Stimulated activated CD8-positive, alpha-beta memory T cell treated with anti-CD3 and anti-CD28 coated beads, Interleukin-4, amount 100 ng/mL, for 4 hours (primary cell): ENCODE measurements around the gene ABCA7.

ENCODE experiments used
- DNase-seq, 2 donors: peaks; one replicate each; pipeline ENCODE4 v3.0.0-alpha.2; 2020; ENCODE audit warnings: low read depth in 2 of 2, low spot score in 1 of 2

The ABCA7 gene

DNA sequence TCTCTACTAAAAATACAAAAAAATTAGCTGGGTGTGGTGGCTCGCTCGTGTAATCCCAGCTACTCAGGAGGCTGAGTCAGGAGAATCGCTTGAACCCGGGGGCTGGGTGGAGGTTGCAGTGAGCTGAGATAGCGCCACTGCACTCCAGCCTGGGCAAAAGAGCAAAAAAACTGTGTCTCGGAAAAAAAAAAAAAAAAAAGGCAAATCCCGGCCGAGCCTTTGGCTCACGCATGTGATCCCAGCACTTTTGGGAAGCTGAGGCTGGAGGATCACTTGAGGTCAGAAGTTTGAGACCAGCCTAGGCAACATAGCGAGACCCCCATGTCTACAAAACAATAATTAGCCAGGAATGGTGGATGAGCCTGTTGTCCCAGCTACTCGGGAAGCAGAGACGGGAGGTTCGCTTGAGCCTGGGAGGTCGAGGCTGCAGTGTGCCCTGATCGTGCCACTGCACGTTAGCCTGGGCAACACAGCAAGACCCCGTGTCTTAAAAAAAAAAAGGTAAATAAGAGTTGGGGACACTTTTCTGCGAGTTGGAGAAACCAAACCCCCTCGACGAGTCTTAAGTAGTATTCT lies 63.3 kb downstream of the ABCA7 start:
- no peak for DNase-seq

DNA sequence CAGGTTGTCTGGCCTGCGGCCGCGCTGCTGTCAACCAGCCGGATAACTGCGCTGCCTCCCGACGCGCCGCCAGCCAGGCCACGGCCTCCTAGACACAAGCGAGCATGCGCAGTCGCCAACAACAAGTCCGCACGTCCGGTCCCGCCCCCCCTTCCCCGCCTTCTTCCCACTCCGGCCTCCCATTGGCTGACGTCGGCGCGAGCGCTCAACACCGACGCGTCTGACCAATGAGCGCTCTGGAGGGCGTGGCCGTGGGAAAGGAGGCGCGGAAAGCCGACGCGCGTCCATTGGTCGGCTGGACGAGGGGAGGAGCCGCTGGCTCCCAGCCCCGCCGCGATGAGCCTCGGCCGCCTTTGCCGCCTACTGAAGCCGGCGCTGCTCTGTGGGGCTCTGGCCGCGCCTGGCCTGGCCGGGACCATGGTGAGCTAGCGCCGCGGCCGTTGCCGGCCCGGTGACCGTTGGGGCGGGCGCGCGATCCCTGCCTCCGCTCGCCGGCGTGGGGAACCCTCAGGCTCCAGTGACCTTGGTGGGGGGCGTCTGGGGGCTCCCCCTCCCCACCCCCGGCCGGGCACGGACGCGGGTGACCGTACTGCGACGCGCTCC lies 63.9 kb downstream of the ABCA7 start, which contains the start of gene GPX4:
Gene GPX4 (plus strand): TSS at position 287 of the 603 bp plus-strand sequence. CDS start 50 bp downstream, at position 337.
- peak; percentile 95 to 98 for DNase-seq

DNA sequence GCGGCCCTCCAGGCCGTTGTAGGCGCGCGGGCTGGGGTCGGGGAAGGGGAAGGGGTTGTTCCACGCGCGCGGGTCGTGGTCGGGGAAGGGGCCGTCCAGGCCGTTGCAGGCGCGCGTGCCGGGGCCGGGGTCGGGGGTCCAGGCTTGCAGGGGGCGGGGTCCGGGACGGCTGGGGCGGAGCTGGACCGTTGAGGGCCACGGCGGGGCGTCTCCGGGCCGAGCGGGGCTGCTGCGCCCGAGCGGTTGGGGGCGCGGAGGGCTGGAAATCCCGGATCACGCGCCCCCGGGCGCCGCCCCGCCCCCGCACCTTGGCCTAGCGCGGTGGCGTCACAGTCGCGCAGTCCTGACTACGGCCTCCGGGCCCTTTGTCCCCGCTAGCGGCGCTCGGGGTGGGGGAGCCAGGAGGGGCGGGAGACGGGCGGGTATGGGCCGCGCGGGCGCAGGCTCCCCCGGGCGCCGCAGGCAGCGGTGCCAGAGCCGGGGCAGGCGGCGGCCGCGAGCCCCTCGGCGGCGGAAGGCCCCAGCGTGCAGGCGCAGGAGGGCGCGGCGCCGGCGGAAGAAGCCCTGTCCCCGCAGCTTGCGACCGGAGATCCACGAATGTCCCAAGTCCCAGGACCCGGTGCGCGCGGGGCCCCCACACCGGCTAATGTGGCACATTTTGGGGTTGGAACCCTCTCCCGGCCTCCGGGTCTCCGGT lies 64.6 kb downstream of the ABCA7 start:
- DNase-seq = peak in 1 of 2 donors; percentile 61

DNA sequence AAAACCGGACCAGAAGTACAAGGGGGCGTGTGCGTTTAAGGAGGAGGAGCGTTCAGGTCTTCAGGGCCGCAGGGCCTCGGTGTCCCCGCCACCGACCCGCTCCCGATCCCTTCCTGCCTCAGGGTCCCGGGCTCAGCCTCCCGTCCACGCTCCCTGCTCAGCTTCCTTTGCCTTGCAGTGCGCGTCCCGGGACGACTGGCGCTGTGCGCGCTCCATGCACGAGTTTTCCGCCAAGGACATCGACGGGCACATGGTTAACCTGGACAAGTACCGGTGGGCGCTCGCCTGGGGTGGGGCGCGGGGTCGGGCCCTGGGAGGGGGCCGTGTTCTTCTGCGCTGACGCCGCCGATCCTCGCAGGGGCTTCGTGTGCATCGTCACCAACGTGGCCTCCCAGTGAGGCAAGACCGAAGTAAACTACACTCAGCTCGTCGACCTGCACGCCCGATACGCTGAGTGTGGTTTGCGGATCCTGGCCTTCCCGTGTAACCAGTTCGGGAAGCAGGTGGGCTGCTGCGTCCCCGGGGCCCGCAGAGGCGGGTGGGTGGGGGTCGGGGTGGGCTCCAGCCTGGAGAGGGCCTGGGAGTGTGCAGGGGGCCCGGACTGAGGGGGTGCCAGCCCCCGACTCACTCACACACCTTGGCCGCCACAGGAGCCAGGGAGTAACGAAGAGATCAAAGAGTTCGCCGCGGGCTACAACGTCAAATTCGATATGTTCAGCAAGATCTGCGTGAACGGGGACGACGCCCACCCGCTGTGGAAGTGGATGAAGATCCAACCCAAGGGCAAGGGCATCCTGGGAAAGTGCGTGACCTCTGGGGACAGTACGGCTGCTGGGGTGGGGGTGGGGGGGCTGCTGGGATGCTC lies 65.3 kb downstream of the ABCA7 start:
- no peak for DNase-seq

DNA sequence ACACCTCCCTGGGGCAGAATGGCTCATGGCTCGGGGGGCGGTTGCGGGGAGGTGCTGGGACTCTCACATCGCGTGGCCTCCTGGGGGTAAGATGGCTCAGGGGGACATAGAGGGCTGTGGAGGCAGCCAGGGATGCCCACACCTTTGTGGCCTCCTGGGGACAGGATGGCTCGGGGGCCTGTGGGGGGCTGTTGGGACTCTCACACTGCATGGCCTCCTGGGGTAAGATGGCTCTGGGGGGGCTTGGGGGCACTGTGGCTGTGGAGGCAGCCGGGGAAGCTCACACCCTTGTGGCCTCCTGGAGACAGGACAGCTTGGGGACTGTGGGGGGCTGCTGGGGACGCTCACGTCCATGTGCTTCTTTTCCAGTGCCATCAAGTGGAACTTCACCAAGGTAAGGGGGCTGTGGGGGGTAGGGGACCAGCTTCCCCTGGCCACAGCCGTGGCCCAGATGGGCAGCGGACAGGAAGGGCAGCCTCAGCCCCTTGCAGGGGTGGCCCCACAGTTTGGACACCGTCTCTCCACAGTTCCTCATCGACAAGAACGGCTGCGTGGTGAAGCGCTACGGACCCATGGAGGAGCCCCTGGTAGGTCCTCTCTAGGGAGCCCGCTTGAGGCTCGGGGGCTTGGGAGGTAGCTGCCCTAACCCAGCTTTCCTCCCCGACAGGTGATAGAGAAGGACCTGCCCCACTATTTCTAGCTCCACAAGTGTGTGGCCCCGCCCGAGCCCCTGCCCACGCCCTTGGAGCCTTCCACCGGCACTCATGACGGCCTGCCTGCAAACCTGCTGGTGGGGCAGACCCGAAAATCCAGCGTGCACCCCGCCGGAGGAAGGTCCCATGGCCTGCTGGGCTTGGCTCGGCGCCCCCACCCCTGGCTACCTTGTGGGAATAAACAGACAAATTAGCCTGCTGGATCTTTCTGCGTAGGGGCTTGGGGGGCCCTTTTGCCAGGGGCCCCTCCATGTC lies 66.2 kb downstream of the ABCA7 start:
- DNase-seq = no peak

DNA sequence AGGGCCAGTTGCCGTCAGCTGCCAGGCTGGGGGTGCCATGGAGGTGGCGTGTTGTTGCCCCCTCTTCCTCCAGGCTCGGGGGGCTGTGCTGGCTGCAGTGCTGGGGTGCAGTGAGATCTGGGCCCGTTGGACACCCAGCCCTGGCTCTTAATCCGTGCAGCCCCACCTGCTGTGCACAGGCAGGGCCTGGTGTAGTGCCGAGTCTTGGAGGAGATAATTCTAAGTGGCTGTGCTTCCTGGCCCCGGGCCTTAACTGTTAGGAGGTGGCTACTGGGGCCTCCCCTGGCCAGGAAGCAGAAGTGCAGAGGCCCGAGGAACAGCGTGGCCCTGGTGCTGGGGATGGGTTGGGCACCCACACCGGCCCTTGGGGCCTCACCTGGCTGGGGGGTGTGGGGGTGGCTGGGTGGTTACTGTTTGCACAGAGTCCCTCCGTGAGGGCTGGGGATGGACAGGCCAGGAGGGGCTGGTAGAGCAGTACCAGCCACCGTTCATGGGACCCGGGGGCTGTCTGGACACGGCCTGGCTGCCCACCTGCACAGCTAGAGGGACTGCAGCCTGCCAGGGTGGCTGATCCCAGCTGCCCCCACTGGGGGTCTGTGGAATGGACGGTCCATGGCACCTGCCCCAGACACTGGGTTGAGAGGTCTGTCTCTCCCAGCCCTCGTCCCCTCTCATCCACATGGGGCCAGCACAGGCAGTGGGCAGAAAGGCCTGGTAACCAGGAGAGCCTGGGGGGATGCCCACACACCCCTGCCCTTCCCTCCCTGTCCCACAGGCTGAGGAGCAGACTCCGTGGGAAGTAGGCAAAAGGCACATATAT lies 67.1 kb downstream of the ABCA7 start:
- DNase-seq = no peak

DNA sequence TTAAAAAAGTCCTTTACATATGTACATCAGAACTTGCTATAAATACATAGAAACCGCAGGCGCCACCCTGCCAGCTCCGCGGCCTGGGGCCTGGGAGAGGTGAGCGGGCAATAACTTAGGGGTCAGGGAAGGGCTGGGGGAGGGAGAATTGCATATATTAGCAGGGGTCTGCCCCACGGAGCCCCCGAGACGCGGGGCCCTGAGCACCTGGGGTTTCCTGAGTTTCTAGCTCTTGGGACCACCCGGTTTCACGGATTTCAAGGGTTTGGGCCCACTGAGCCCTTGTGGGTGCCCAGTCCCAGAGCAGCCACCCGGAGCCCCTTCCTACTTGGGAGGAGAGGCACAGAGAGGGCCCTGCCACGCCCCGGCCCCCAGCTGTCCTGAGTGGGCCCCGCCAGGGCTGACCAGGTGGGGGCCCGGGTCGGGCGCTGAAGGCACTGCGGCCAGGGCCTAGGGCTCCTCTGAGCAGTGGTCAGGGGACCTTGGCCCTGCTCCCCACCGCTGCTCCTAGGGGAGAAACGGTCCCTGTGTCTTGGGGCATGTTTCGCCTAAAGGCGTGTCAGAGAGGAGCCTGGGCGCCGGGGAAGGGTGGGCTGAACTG lies 67.9 kb downstream of the ABCA7 start:
- no peak for DNase-seq

DNA sequence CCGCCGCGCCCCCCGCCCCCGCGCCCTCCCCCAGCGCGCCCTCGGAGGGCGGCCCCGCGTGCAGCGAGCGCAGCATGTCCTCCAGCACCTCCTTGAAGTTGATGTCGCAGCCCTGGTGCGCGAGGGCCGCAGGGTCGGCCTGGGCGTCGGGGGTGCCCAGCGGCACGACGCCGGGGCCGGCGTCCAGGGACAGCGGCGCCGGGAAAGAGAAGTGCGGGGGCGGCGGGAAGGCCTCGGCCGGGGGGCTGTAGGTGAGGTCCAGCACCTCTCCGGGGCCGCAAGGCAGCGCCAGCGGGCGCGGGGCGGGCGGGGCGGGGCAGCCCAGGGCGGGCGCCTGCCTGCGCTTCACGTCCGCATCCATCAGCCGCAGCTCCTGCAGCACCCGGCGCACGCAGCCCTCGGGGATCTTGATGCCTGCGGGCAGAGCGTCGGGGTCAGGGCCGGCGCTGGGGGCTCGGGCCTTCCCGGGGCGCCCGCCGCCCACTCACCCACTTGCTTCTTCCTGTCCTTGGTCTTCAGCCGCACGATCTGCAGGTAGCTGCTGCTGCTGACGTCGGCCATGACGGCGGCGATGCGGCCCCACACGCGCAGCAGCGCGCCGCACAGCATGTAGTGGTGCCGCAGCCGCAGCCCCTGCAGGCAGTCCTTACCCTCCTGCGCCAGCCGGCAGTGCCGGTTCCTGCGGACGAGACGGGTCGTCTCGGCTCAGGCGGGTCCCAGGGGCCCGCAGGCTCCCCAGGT lies 68.6 kb downstream of the ABCA7 start:
- DNase-seq = no peak

DNA sequence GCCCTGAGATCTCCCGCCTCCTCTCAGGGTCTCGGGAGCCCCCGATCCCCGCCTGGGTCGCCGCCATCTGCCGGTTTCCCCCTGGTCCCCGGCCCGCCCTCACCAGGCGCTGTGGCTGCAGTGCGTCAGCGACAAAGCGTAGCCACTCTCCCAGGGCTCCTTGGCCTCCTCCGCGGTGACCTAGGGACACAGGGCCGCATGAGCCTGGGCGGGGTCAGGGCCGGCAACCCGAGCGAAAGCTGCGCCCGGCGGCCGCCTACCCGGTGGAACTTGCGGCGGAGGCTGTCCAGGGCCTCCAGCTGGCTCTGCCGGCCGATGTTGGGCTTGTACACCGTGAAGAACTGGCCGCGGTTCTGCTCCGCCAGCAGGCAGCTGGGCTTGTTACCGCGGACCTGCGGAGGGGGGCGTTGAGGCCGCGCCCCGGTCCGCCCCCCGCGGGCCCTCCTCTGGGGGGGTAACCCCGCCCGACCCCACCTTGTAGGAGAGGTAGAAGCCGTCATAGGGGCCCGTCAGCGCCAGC lies 69.2 kb downstream of the ABCA7 start:
- DNase-seq = no peak

DNA sequence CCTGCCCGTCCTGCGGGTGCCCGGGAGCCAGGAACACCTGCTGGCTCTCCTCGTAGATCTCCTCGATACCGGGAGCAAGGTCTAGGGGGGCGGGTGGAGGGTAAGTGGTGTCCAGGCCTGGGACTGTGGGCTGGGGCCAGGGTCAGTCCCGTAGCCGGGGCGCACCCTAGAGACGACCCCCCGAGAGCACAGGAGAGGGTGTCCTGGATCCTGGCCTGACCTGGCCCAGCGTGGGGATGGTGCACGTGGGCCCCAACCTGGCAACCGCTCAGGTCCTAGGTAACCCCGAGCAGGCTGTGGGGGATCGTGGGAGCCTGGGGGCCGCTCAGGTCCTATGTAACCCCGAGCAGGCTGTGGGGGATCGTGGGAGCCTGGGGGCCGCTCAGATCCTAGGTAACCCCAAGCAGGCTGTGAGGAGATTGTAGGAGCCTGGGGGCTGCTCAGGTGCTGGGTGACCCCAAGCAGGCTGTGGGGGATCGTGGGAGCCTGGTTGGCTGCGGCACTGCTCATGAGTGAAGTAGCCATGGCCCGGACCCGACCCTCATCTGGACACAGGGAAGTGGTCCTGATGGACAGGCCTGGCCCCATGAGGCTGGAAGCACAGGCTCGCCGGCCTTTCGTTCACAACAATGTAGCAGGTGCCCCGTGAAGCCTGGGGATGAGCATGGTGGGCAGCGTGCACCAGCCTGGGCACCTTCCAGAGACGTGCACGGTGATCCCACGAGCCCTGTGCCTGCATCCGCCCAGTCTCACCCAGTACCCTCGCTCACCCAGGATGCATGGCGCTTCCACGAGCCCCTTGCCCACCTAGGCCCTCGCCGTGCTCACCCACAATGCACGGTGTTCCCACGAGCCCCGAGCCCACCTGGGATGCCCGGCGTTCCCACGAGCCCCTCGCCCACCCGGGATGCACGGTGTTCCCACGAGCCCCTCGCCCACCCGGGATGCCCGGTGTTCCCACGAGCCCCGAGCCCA lies 70.1 kb downstream of the ABCA7 start:
- no peak for DNase-seq

DNA sequence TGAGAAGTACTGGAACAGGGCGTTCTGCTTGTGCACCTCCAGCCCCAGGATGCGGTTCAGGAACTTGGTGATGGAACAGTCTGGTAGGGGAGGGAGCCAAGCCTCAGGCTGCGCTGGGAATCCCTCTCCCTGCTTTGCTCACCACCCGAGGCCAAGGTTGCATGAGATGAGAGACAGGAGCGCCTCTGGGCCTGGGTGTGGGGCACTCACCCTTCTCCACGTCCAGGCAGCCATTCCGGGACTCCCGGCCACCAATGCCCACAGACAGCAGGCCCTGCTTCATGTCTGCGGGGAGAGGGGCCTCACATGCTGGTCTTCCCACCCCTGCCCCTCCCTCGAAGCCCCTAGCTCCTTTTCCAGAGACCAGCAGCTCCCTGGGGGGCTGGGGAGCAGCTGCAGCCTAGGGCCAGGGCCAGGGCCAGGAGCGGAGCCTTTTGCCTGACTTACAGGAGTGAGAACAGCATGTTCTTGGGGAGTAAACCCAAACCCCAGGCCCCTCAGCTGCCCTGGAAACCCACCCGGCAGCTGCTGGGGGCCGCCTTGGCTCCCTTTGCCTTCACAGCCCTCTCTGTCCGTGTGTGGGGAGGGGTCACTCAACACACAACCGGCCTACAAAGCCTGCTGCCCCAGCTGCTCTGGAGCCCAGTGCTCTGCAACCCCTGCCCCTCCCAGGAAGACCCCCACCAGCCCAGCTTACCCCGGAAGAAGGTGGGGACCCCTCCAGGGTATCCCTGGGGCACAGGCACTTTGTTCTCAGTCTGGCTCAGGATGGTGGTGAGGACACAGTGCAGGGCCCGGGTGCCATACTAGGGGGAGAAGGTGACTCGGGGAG lies 71.1 kb downstream of the ABCA7 start:
- DNase-seq = no peak

DNA sequence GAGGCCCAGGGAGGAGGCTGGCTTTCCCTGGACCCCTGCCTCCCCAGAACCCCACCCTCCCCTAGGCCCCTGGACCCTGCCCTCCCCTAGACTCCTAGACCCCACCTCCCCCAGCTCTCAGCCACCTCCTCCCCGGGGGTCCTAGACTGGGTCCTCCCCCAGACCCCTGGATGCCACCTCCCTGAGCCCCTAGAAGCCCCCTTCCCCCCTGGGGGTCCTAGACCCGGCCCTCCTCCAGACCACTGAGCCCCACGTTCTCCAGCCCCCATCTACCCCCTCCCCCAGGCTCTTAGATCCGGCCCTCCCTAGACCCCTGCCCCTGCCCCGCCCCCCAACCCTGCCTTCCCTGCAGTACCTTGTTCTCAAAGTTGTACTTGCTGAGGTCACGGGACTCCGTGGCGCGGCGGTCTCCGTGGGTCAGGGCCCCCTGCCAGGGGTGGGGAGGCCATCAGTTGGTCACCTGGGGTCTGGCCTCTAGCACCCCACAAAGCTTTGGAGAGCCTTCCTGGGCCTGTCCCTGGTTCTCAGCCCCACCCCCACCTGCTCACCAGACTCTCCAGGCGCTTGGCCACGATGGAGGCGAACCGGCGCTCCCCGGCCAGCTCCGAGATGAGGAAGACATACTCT lies 71.8 kb downstream of the ABCA7 start:
- DNase-seq = no peak

DNA sequence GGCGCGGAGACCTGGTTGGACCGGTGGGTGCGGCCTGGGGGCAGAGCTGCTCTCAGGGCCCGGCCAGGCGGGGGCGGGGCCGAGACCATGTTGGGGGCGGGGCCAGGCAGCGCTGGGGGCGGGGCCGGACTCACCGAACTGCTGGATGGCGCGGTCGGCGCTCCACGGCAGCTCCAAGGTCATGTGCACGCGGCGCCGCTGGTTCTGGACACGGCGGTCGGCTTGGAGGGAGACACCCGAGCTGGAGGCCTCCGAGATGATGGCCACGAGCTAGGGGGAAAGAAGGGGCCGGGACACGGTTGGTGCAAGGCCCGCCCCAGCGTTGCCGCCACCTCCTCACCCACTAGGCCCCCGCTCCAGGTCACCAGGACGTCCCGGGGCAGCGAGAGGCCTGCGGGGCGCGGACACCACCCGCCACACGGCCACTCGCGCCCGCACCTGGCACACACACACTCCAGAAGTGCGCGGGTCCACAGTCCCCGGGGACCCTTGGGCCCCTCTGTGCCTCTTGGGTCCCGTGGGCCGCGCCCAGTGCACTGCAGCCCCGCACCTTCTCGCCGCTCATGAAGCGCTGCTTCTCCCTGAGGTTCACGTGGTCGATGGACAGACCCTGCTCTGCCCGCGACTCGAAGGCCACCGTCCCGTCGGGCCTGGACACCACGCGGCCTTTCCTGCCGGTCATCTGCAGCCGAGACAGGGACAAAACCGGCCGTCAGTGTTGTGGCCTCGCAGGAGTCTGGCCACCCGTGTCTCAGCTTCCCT lies 72.5 kb downstream of the ABCA7 start:
- DNase-seq = no peak

DNA sequence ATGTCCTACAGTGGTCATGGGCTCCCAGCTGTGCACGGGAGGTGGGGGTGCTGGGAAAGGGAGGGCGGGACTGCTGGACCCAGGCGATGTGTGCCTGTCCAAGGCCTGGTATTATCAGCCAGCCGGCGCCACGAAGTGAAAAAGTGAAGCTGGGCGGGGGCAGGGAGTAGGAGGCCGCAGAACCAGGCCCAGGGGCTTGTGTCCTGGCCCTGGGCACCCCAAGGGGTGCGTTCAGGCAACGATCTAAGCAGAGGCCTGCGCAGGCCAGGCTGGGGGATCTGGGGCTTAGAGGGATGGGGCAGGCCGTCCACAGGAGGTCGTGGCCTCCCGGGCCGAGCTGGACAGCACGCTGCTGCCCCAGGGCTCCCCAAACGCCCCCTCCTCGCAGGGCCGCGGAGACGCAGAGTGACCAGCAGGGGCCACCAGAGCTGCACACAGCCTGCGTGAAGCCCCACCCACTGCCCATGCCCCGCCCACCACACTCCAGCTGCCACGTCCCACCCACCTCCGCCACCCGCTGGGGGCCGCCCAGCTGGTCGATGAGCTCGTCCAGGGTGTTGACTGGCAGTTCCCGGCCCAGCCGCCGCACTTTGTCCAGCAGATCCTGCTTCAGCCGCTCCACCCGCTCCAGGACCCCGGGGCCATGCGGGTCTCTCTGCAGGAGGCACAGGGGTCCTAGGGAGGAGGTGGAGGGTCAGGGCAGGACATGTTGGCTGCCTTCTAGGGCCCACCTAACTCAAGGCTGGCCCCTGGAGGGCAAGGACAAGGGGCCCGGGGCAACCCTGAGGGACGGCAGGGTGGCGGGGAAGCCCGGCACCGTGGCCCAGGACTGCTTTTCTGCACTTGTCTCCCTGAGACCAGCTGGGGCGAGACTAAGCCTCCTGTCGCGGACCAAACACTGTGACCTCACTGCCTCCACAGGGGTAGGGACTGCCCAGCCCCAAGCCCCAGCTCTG lies 73.4 kb downstream of the ABCA7 start:
- peak in 1 of 2 donors; percentile 79 for DNase-seq
